SK-N-SH (cell line): ENCODE data around the gene RAI1. TPM values are rescaled to one million over a fixed set of nuclear protein-coding genes. Genes with fewer than 3 reads are reported as not detected.

Source experiments
- CTCF ChIA-PET: fragments of 300-600, 350-600 bp; formaldehyde crosslinking; extraction: SDS; loops from one replicate; lab custom pipeline; 2021; lab: Yijun Ruan, JAX
- POLR2A ChIA-PET: fragments of 350-600 bp; sonication (Branson Sonifier 250); formaldehyde crosslinking; extraction: SDS; loops from one replicate; lab custom pipeline; 2020; ENCODE audit warnings: antibody characterized with exemption, inconsistent platforms; lab: Yijun Ruan, JAX
- DNase-seq: peaks from one replicate; pipeline ENCODE4 v3.0.0; 2012
- H2AFZ ChIP-seq: fragments of 200-600 bp; sonication (generic); 2 replicates; pipeline ENCODE4 v1.8.1; 2016; ENCODE audit warnings: antibody characterized with exemption, mild to moderate bottlenecking, low read depth
- H3F3A ChIP-seq: fragments of 200-600 bp; sonication (generic); replicated peaks from 2 replicates; pipeline ENCODE3; 2016; ENCODE audit warnings: antibody characterized with exemption, mild to moderate bottlenecking; ENCODE audit not compliant: insufficient read depth
- H3K27ac ChIP-seq, 2 experiments: fragments of 200-500 bp in 1 of 2; fragments of 200-600 bp in 1 of 2; sonication (Bioruptor generic) in 1 of 2; sonication (generic), shearing (Covaris generic) in 1 of 2; 2 replicates each; pipeline versions ENCODE4 v1.5.1 to v1.6.1; 2014 to 2016; ENCODE audit warnings: low read depth in 2 of 2, inconsistent platforms in 1 of 2, low read length in 1 of 2, mild to moderate bottlenecking in 1 of 2, mixed read lengths in 1 of 2
- H3K27me3 ChIP-seq: fragments of 200-600 bp; sonication (generic), shearing (Covaris generic); 2 replicates; pipeline ENCODE4 v1.6.1; 2016; ENCODE audit warnings: mixed run types; ENCODE audit not compliant: insufficient read depth
- H3K36me3 ChIP-seq, 2 experiments: fragments of 200-500 bp in 1 of 2; fragments of 200-600 bp in 1 of 2; sonication (Bioruptor generic) in 1 of 2; sonication (generic) in 1 of 2; replicated peaks in 1 of 2; 2 replicates each; pipeline versions ENCODE3 to v1.5.1; 2014 to 2016; ENCODE audit warnings: low read length in 1 of 2, mild to moderate bottlenecking in 1 of 2; ENCODE audit not compliant: insufficient read depth in 2 of 2, control insufficient read depth in 1 of 2
- H3K4me1 ChIP-seq, 2 experiments: fragments of 200-500 bp in 1 of 2; fragments of 200-600 bp in 1 of 2; sonication (Bioruptor generic) in 1 of 2; sonication (generic), shearing (Covaris generic) in 1 of 2; 2 replicates each; pipeline versions ENCODE4 v1.5.1 to v1.6.1; 2014 to 2016; ENCODE audit warnings: low read depth in 1 of 2, low read length in 1 of 2, mixed run types in 1 of 2; ENCODE audit not compliant: insufficient read depth in 2 of 2, control insufficient read depth in 1 of 2
- H3K4me2 ChIP-seq: fragments of 200-600 bp; sonication (generic), shearing (Covaris generic); 2 replicates; pipeline ENCODE4 v1.6.1; 2017; ENCODE audit warnings: mixed run types
- H3K4me3 ChIP-seq, 2 experiments: fragments of 200-500 bp in 1 of 2; fragments of 200-600 bp in 1 of 2; sonication (Bioruptor generic) in 1 of 2; sonication (generic), shearing (Covaris generic) in 1 of 2; 2 replicates each; pipeline versions ENCODE4 v1.5.1 to v1.8.1; 2014 to 2016; ENCODE audit warnings: low read depth in 2 of 2, inconsistent platforms in 1 of 2, low read length in 1 of 2, mild to moderate bottlenecking in 1 of 2, mixed read lengths in 1 of 2, moderate library complexity in 1 of 2
- H3K79me2 ChIP-seq: fragments of 200-600 bp; sonication (generic); 2 replicates; pipeline ENCODE4 v1.8.1; 2017; ENCODE audit warnings: mild to moderate bottlenecking; ENCODE audit not compliant: insufficient read depth
- H3K9ac ChIP-seq: fragments of 200-600 bp; sonication (generic); 2 replicates; pipeline ENCODE4 v1.6.1; 2017; ENCODE audit warnings: mixed run types
- H3K9me2 ChIP-seq: fragments of 200-600 bp; sonication (generic); 2 replicates; pipeline ENCODE4 v1.6.1; 2017; ENCODE audit warnings: mixed run types
- H3K9me3 ChIP-seq: fragments of 200-600 bp; sonication (generic); 2 replicates; pipeline ENCODE4 v1.6.1; 2017; ENCODE audit warnings: mixed run types, mild to moderate bottlenecking, moderate library complexity
- H4K20me1 ChIP-seq: fragments of 200-600 bp; sonication (generic); 2 replicates; pipeline ENCODE4 v1.6.1; 2017; ENCODE audit warnings: mild to moderate bottlenecking, mixed run types; ENCODE audit not compliant: insufficient read depth
- ELF1 ChIP-seq: IDR thresholded peaks from 2 replicates; pipeline ENCODE4 v1.4.0; 2012
- EZH2phosphoT487 ChIP-seq: fragments of 200-600 bp; sonication (generic); IDR thresholded peaks from 2 replicates; pipeline ENCODE4 v1.6.1; 2017; ENCODE audit warnings: low read depth, mixed run types, mild to moderate bottlenecking, antibody characterized with exemption, moderate library complexity, borderline replicate concordance
- FOSL2 ChIP-seq: IDR thresholded peaks from 2 replicates; pipeline ENCODE4 v1.4.0; 2012; ENCODE audit warnings: low read depth, mild to moderate bottlenecking, moderate library complexity, borderline replicate concordance
- FOXJ3 ChIP-seq: sonication (generic); formaldehyde crosslinking; IDR thresholded peaks from 2 replicates; pipeline ENCODE4 v1.5.1; 2020; ENCODE audit warnings: mild to moderate bottlenecking, missing genetic modification reagents
- FOXM1 ChIP-seq: IDR thresholded peaks from 2 replicates; pipeline ENCODE4 v1.4.0; 2012; ENCODE audit warnings: low read depth, mild to moderate bottlenecking
- GATA2 ChIP-seq: sonication (generic); formaldehyde crosslinking; IDR thresholded peaks from 2 replicates; pipeline ENCODE4 v1.5.0; 2020; ENCODE audit warnings: mild to moderate bottlenecking, missing genetic modification reagents
- JUND ChIP-seq: IDR thresholded peaks from 2 replicates; pipeline ENCODE4 v1.4.0; 2012
- MEF2A ChIP-seq: IDR thresholded peaks from 2 replicates; pipeline ENCODE4 v1.4.0; 2012; ENCODE audit warnings: low read depth, borderline replicate concordance
- NRF1 ChIP-seq: IDR thresholded peaks from 2 replicates; pipeline ENCODE4 v1.6.1; 2012; ENCODE audit warnings: low read depth, mild to moderate bottlenecking, low read length
- SIN3A ChIP-seq: IDR thresholded peaks from 2 replicates; pipeline ENCODE4 v1.6.1; 2012; ENCODE audit warnings: low read depth, mild to moderate bottlenecking, low read length, moderate library complexity, borderline replicate concordance
- SMC3 ChIP-seq: IDR thresholded peaks from 2 replicates; pipeline ENCODE4 v1.6.1; 2012; ENCODE audit warnings: low read depth, low read length, improper control_type of control experiment
- TAF1 ChIP-seq: IDR thresholded peaks from 2 replicates; pipeline ENCODE4 v1.6.1; 2012; ENCODE audit warnings: low read depth, mild to moderate bottlenecking, low read length, moderate library complexity, borderline replicate concordance
- TEAD4 ChIP-seq: IDR thresholded peaks from 2 replicates; pipeline ENCODE4 v1.4.0; 2012; ENCODE audit warnings: mild to moderate bottlenecking, borderline replicate concordance; ENCODE audit not compliant: insufficient read depth
- YY1 ChIP-seq: IDR thresholded peaks from 2 replicates; pipeline ENCODE4 v1.4.0; 2012; ENCODE audit warnings: low read depth, mild to moderate bottlenecking
- WGBS: methylation state at CpG from one replicate; pipeline ENCODE4 v1.1.6; 2017; ENCODE audit warnings: low lambda C conversion rate; 5-methylcytosine and 5-hydroxymethylcytosine counted together
- polyA plus RNA-seq, 3 experiments: library from polyadenylated mRNA; depleted of rRNA; stranded (reverse); fragments of >200 nt; gene quantifications; 2 replicates each; pipeline ENCODE4 v1.2.3, GENCODE V29; 2012

RAI1 gene
- polyA plus RNA-seq, 1 of the 3 experiments (the other 2 are of a cell fraction) = 4.7 TPM

DNA sequence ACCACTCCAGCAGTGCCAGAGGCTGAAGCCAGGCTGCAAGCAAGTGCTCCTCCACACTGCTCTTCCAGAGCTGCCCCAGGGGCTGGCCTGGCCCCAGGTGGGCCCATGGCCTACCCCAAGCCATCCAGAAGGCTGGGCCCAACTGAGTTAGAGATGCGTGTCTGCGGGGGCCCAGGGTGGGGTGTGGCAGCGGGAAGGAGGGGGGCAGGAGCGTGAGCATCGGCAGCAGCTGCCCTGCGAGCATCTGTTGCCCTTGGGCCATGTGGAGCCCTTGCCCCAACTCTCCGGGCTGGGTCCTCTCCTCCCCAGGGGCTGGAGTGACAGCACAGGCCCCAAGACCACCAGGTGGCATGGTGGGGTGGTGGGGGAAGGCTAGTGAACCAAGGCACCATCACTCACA is 162.8 kb downstream of the RAI1 start:
- ChIA-PET CTCF (interaction anchor here (0.6 to 8.1 kb wide), 4 partner anchors 17 to 163 kb away, joined by 3 to 48 read pairs (median 4); partner anchors contain the start of gene RAI1), POLR2A (interaction anchor here (0.8 kb wide), 1 partner anchor 13 kb away, joined by 3 read pairs; no protein-coding TSS in a partner anchor)
- Histone ChIP-seq H3K4me1 (peaks cover 6 to 92% of the 10 kb centered on the region in 2 experiments; a peak in 3 of 4 replicates), H2AFZ (no peak overlapping the region), H3K4me3 (no peak overlapping the region), H3K9me3 (no peaks in the 10 kb centered on the region), H3K79me2 (no peaks in the 10 kb centered on the region), H4K20me1 (no peaks in the 10 kb centered on the region), H3K27ac (peak overlapping the region in 1 of 2 experiments; percentile 76; a peak in 1 of 4 replicates), H3K9me2 (no peaks in the 10 kb centered on the region)
- WGBS = 96% methylated on average over 5 of the region's 7 CpGs
- peak; percentile 28 for DNase-seq
- TF ChIP-seq FOXJ3 (CRISPR knock-in tag) (no peak), GATA2 (CRISPR knock-in tag) (no peak), MEF2A (no peak), TEAD4 (no peak), TAF1 (no peak), NRF1 (no peak)
- TF ChIP-seq, all 33 proteins: peak for 0
- Histone ChIP-seq H3K4me2 (no peak overlapping the region), H3K9ac (no peak overlapping the region), H3F3A (peaks cover 7% of the 10 kb centered on the region), H3K27me3 (no peaks in the 10 kb centered on the region), H3K36me3 (peaks cover 0 to 26% of the 10 kb centered on the region in 2 experiments)

DNA sequence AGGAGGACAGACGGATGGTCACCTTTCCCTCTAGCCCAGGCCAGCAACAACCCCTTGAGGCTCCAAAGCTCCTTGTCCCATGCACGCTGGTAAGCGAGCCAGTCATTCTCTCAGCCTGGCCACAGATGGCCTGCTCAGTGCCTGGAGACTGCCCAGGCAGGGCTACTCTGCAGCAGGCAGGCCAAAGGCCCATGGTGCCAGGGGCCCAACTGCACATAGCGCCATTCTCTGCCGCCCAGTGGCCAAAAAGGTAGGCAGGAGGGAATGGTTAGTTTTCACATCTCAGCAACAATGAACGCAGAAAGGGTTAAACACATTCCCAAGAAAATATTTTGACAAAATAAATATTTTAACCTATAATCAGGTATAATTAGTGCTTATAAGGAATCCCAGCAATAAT is 163.2 kb downstream of the RAI1 start:
- Histone ChIP-seq H4K20me1 (no peaks in the 10 kb centered on the region), H3K36me3 (peaks cover 0 to 26% of the 10 kb centered on the region in 2 experiments), H3K9me3 (no peaks in the 10 kb centered on the region), H3K27me3 (no peaks in the 10 kb centered on the region), H3K9me2 (no peaks in the 10 kb centered on the region), H3K9ac (no peak overlapping the region), H3K4me2 (no peak overlapping the region), H3K4me3 (no peak overlapping the region), H3K4me1 (peaks cover 9 to 94% of the 10 kb centered on the region in 2 experiments; a peak in 3 of 4 replicates), H3K27ac (peak overlapping the region in 1 of 2 experiments; percentile 76; a peak in 2 of 4 replicates), H3F3A (peaks cover 7% of the 10 kb centered on the region), H2AFZ (no peak overlapping the region), H3K79me2 (no peaks in the 10 kb centered on the region)
- WGBS = 98% methylated on average over 5 of the region's 6 CpGs
- CTCF ChIA-PET = interaction anchor here (1.0 to 8.1 kb wide), 4 partner anchors 16 to 163 kb away, joined by 3 to 48 read pairs (median 10); partner anchors contain the start of gene RAI1
- TF ChIP-seq EZH2phosphoT487 (no peak), MEF2A (no peak), JUND (no peak), TAF1 (no peak), FOXM1 (no peak), SMC3 (no peak), TEAD4 (no peak), ELF1 (no peak), SIN3A (no peak), FOSL2 (no peak), GATA2 (CRISPR knock-in tag) (no peak), YY1 (no peak)
- POLR2A ChIA-PET = interaction anchor here (0.8 kb wide), 1 partner anchor 13 kb away, joined by 3 read pairs; no protein-coding TSS in a partner anchor
- DNase-seq = peak; percentile 32
